ENCODE measurements around the gene TBX1. TPM values are rescaled to one million over a fixed set of nuclear protein-coding genes. Genes with fewer than 3 reads are reported as not detected.
A peak's percentile ranks its signal among the peaks of the same experiment; 100 is the strongest.

The TBX1 gene
- total and polyA plus RNA-seq, 2 of the 13 experiments (the other 11 are each of a cell fraction or from before 2014, with no cell fraction given): not detected

GRCh38 chr22:19756288-19757128 is 4.1 kb upstream of the TBX1 start (continued):
- TF ChIP-seq, protein P1, sequence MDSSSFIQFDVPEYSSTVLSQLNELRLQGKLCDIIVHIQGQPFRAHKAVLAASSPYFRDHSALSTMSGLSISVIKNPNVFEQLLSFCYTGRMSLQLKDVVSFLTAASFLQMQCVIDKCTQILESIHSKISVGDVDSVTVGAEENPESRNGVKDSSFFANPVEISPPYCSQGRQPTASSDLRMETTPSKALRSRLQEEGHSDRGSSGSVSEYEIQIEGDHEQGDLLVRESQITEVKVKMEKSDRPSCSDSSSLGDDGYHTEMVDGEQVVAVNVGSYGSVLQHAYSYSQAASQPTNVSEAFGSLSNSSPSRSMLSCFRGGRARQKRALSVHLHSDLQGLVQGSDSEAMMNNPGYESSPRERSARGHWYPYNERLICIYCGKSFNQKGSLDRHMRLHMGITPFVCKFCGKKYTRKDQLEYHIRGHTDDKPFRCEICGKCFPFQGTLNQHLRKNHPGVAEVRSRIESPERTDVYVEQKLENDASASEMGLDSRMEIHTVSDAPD (CRISPR knock-in tag; IDR thresholded peaks at IDR 0.05): no peak
- TF ChIP-seq ZFX (CRISPR knock-in tag; IDR thresholded peaks at IDR 0.05; ENCODE audit: low read depth): peak; percentile 48; the same call in 1 of the 2 replicates
- TF ChIP-seq, protein P2, sequence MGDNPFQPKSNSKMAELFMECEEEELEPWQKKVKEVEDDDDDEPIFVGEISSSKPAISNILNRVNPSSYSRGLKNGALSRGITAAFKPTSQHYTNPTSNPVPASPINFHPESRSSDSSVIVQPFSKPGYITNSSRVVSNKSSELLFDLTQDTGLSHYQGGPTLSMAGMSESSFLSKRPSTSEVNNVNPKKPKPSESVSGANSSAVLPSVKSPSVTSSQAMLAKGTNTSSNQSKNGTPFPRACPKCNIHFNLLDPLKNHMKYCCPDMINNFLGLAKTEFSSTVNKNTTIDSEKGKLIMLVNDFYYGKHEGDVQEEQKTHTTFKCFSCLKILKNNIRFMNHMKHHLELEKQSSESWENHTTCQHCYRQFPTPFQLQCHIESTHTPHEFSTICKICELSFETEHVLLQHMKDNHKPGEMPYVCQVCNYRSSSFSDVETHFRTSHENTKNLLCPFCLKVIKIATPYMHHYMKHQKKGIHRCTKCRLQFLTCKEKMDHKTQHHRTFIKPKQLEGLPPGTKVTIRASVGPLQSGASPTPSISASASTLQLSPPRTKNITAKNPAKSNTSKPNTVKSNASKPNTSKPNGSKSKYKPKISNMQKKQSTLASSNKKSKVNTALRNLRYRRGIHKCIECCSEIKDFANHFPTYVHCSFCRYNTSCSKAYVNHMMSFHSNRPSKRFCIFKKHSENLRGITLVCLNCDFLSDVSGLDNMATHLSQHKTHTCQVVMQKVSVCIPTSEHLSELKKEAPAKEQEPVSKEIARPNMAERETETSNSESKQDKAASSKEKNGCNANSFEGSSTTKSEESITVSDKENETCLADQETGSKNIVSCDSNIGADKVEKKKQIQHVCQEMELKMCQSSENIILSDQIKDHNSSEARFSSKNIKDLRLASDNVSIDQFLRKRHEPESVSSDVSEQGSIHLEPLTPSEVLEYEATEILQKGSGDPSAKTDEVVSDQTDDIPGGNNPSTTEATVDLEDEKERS (CRISPR knock-in tag; IDR thresholded peaks at IDR 0.05): no peak
- no peak for TF ChIP-seq ZNF597 (CRISPR knock-in tag; IDR thresholded peaks at IDR 0.05)
- TF ChIP-seq, protein P3, sequence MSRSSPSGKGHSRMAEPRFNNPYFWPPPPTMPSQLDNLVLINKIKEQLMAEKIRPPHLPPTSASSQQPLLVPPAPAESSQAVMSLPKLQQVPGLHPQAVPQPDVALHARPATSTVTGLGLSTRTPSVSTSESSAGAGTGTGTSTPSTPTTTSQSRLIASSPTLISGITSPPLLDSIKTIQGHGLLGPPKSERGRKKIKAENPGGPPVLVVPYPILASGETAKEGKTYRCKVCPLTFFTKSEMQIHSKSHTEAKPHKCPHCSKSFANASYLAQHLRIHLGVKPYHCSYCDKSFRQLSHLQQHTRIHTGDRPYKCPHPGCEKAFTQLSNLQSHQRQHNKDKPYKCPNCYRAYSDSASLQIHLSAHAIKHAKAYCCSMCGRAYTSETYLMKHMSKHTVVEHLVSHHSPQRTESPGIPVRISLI (CRISPR knock-in tag; IDR thresholded peaks at IDR 0.05; ENCODE audit: borderline replicate concordance): no peak
- no peak for TF ChIP-seq ZNF282 (IDR thresholded peaks at IDR 0.05; ENCODE audit: partially characterized antibody)
- TF ChIP-seq STAG1 (CRISPR knock-in tag; IDR thresholded peaks at IDR 0.05): peak; percentile 79
- no peak for TF ChIP-seq ATAD3A (CRISPR knock-in tag; IDR thresholded peaks at IDR 0.05)
- no peak for TF ChIP-seq TBL1XR1 (IDR thresholded peaks at IDR 0.05; ENCODE audit: borderline replicate concordance, low read length, partially characterized antibody)
- TF ChIP-seq IRF9 (CRISPR knock-in tag; IDR thresholded peaks at IDR 0.05; ENCODE audit: borderline replicate concordance): no peak
- TF ChIP-seq UBTF (CRISPR knock-in tag; IDR thresholded peaks at IDR 0.05): peak; percentile 67; the same call in 1 of the 2 replicates
- TF ChIP-seq FOXO1 (CRISPR knock-in tag; IDR thresholded peaks at IDR 0.05): no peak
- TF ChIP-seq TCF7L2 (IDR thresholded peaks at IDR 0.05; ENCODE audit: low read depth, low read length): no peak
- no peak for TF ChIP-seq MED13 (CRISPR knock-in tag; IDR thresholded peaks at IDR 0.05)
- TF ChIP-seq HMG20B (CRISPR knock-in tag; conservative IDR thresholded peaks at IDR 0.05): no peak
- TF ChIP-seq ZNF329 (CRISPR knock-in tag; IDR thresholded peaks at IDR 0.05; ENCODE audit: low read depth): no peak
